Cortex of kidney (tissue), 1 donor: ENCODE measurements around the gene PIWIL4.

Experiments
- DNase-seq: peaks from one replicate; lab custom pipeline; 2025; lab: John Stamatoyannopoulos, UW

Gene PIWIL4

DNA sequence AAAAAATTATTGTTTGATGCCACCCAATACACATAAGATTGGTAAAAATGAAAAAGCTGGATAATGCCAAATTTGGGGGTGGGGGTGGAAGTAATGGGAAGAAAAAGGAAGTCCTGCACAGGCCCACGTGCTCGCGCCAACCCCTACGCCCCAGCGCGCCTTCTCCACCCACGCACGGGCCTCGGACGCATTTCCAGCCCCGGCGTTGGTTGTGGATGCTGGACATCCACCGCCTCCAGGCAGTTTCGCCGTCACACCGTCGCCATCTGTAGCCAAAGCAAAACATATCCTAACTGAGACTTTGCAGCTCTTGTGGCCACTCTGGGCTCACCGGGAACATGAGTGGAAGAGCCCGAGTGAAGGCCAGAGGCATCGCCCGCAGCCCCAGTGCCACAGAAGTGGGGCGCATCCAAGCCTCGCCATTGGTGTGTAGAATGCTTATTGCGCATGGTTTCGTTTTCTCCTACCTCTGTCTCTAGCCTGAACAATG is at the start of gene PIWIL4:
PIWIL4 (plus strand) TSS at position 188 of the 490 bp plus-strand sequence; CDS start at position 339, 151 bp downstream.
- no peak for DNase-seq

DNA sequence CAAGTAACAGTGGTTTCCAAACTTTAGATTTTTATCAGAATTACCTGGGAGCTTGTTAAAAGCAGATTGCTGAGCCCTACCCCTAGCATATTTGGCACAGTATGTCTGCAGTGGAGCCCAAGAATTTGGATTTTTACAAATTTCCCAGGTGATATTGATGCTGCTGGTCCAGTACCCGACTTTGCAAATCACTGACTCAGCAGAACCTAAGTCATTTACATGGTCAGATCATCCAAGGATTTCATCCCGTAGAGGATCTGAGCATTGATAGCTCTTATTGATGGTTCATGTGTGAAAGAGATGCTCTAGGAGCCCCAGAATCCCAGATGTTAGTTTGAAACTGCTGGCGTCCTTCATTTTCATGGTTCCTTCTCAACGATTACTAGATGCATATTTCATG is 48.9 kb upstream of the PIWIL4 start:
- no peak for DNase-seq

DNA sequence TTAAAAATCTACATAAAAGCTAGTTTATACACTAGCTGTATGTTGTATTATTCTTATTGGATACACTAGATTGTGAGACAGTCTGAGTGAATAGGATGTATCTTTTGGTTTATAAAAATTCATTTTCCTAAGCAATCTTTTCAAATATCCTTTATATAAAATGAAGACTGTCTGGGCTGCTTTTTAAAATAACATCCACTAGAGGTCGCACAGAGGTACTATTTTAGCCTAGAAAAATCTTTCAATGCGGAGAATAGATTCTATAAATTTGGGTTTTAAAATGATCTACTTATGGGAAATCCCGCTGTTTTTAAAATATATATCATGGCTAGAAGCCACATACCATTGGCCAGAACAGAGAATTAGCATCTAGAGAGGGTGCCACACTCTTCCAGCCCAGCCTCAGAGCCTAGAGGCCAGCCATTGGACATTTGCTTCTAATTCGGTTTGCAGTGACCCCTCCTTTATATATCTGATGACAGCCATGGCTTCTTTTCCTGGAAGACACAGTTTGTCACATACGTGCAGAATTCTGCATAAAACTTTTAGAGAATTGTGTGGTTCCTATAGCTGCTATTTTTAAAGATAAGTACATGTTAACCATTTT is 47.6 kb upstream of the PIWIL4 start:
- DNase-seq = no peak

DNA sequence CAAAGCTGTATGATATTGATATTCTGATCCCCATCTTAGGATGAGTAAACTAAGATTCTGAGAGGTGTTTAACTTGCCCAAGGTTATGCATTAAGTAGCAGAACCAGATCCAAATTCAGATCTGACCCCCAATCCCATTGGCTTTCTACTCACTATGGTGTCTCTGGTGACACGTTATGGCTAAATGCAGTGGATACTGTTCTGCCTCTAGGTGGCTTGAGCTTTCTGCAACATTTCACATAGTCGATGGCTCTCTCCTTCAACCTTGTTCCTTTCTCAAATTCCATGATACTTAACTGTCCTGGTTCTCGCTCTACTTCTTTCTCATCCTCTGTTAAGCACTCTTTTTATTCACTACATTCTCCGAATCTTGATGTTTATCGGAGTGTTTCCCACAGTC is 45.5 kb upstream of the PIWIL4 start:
- DNase-seq = no peak

DNA sequence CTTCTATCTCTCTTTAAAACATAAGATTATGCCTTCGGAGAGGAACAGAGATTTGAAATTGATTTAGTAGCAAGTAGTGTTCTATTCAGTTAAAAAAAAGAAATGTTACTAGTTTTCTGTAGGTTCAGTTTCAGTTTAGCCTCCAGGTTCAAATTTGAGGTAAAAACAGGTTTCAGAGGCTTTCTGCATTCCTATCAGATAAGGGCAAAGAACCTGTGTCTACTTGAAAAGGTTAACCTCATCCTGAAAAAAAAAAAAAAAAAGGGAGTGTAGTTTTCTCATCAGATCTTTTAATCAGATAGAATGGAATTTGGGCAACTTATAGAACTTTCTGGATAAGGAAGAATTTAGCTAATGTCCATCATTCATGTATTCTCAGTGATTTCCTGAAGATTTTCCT is 42.8 kb upstream of the PIWIL4 start:
- DNase-seq = no peak

DNA sequence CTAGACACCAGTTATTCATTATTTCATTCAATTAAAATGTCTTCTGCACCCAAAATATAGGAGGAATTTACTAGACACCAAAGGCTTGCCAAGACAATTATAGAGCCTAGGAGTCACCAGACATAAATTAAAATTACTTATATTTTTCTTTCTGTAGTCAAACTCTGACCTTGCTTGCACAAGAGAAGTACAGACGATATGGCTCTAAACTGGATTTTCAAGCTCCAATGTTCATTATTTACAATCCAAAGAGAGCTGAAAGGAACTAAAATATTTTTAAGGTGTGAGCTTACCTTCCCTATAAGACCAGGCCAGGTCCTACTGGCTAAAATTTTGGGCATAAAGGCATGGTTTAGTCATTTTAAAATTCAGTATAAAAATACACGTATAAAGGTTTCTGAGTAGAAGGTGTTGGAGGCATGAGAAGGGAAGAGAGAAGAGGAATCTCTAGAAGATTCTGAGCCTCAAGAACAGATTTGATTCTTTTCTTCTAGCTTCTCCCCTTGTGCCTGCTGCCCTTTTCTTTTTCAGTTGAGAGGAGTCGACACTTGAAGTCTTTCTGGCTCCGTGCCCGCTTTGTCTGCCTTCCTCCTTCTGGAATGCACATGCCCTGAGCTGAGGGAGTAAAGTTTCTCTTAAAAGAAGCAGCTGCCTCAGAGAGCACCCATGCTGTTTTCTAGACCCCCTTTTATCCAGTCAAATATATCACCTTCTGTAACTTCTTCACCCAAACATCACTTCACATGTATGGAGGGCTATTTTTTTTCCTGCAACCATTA is 41.4 kb upstream of the PIWIL4 start:
- DNase-seq = no peak

DNA sequence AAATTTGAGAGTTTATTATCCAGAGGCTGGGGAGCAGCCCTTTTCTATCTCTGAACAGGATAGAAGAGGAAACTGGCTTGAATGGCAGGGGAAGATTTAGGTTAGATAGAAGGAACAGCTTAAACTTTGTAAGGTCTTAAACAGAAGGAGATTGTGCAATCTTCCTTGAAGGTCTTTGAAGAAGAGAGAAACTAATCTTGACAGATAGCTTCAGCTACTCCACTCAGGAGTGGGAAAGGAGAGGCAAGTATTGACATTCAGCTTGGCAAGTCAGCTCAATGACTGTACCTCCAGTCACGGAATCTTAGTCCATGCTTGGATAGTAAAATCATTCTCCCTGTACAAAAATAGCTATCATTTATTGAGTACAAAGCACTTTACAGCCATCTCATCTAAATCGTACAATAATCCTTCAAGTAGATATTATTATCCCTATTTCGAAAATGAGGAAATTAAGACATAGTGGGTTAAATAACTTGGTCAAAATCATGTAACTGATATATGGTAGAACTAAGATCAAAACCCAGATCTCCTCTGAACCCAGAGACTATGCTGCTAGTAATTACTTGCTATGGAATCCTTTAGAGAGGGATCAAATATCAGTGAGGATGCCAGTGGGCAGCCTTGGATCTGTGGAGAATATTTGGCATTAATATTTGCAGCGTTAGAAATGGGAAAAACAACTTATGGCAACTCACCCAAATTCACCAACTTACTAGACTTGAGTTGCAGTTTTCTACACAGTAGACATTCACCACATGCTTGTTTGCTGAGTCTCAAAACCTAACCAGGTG is 40.3 kb upstream of the PIWIL4 start:
- no peak for DNase-seq

DNA sequence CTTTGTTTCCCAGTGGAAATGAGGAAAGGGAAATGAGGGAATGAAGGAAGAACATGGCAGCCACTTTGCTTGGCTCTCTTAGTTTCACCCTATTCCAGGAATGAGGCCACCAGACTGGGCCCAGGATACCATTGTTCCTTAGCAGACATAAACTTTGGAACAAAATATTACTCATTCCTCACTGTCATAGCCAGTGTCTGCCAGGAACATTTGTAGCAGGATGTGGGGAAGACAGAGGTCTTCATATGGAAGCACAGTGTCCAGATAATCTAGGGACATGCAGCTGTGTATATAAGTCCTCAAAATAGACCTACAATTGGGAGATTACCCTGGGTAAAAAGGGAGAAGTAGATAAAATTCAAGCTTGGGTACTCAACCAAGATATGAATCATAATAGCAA is 38.6 kb upstream of the PIWIL4 start:
- no peak for DNase-seq

DNA sequence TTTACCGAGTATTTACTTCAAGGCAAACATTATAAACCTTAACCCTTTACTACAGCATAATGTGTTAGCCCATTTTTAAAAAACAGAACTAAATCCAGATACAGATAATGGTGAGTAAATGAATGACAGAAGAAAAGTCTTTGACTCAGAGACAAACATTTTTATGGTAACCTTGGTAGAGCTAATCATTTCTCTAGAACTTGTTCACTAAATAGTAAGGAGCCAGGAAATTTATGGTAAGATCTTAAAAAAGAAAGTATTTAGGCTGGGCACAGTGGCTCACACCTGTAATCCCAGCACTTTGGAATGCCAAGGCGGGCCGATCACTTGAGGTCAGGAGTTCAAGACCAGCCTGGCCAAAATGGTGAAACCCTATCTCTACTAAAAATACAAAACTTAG is 35.0 kb upstream of the PIWIL4 start:
- DNase-seq = no peak

DNA sequence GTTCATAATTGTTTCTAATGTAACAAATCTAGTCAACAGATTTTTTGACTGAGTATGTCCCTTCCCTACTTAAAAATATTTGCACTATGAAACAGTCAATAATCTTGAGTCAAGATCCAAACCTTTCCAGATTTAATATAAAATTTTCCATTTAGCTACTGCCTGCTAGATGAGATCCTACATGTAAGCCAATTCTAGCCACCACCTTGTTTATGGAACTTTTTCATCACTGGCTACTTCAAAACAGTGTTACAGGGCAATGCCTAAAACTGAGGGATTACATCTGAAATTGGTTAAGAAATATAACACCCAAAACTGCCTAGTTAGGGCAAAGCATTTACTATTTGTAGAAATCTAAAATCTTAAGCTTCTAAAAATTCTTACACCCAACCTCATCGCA is 34.0 kb upstream of the PIWIL4 start:
- no peak for DNase-seq

DNA sequence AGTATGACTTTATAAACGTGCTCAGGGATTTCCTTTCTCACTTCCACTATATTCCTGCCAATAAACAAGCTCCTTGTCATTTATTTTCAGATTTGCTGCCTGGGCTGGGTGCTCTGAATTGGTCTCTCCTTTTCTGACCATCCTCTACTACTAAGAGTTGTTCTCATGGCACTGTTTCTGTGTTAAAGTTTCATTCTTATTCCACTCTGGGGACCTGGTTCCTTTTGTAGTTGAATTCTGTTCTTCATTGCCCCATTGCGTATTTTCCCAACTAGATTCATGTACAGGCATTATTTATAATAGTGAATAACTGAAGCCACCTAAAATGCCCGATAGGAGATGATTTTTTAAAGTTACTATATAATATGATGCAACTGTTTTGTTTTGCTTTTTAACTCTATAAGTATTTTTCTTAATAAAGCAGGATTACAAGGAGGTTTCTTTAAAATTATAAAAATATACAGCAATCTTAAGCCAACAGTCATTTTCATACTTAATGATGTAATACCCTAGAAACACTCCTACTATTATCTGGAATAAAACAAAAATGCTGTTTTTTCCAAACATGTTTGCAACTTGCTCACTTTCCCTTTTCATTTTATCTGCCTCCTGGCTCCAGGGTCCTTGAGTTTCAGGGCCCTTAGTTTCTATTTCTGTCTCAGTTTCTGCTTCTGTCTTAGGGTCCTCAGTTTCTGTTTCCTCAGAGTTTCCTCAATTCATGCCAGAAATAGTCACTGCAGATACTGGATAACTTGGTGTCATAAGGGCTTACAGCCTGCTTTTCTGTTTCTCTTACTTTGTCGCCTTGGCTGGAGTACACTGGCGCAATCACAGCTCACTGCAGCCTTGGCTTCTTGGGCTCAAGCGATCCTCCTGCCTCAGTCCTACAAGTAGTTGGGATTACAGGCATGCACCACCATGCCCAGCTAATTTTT is 33.2 kb upstream of the PIWIL4 start:
- no peak for DNase-seq

DNA sequence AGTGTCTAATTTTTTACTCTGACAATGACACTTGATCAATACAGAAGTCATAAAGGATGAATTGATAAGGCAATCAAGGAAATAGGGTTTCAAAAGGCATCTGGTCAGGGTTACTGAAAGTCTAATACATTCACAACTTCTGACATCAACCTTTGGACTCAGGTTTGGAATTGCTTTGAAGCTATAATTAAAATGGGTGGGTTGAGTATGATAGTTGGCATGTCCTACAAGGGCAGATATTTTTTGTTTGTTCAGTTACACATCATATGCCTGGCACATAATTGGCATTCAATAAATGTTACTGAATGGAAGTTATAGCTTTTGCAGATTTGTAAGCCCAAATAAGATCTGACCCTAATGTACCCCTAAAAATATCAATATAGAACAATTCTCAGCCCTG is 30.8 kb upstream of the PIWIL4 start:
- DNase-seq = no peak

DNA sequence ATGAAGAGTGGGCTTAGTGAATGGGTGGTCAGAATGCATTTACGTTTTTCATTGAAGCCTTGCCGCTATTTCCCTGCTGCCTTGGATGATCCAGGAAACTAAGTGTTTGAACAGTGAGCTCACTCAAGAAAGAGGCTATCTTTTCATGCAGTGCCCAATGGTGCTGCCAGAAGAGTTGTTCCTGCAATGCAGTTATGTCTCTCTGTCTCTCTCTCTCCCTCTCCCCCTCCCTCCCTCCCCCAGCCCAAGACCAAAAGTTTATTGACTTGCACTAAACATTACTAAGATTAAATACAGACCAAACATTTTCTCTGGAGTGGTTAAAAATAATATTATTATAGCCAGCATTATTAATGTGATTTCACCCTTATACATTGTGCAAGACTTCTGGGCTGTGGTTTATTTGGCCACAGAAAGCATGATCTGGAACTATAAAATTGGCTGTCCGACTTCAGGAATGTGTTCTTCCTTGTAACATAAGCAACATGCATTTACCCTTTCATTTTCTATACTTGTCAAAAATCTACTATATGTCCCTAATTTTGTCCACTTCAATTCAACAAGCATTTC is 30.1 kb upstream of the PIWIL4 start:
- DNase-seq = no peak

DNA sequence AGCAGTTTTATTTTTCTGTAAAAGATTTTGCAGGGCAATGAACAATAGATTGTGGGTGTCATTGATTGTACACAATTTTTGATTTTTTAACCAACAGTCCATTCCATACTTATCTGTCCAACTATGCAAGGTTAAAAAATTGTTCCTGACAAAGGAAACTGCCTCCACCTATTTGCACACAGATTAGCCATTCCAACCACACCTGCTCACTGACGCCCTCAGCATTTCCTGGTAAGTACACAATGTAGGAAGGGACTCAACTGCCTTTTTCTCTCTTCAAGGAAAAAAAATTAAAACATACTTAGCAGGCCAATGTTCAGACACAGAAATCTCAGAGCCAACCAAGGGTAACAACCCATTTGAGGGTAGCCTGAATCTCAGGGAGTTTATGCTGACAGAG is 27.7 kb upstream of the PIWIL4 start:
- no peak for DNase-seq

DNA sequence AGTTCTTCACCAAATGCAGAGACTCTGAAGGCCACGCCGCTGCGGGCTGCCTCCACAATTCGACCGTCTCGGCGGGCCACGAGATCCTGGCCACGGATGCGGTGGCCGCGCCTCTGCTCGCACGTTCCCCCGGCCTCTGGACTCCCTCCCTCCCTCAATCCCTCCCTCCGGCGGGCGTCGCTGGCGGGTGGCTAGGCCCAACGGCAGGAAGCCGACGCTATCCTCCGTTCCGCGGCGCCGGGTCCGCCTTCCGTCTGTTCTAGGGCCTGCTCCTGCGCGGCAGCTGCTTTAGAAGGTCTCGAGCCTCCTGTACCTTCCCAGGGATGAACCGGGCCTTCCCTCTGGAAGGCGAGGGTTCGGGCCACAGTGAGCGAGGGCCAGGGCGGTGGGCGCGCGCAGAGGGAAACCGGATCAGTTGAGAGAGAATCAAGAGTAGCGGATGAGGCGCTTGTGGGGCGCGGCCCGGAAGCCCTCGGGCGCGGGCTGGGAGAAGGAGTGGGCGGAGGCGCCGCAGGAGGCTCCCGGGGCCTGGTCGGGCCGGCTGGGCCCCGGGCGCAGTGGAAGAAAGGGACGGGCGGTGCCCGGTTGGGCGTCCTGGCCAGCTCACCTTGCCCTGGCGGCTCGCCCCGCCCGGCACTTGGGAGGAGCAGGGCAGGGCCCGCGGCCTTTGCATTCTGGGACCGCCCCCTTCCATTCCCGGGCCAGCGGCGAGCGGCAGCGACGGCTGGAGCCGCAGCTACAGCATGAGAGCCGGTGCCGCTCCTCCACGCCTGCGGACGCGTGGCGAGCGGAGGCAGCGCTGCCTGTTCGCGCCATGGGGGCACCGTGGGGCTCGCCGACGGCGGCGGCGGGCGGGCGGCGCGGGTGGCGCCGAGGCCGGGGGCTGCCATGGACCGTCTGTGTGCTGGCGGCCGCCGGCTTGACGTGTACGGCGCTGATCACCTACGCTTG is 23.2 kb upstream of the PIWIL4 start, which contains the start of gene FUT4:
FUT4 (plus strand) TSS at position 227 of the 951 bp plus-strand sequence; CDS start at position 440, 213 bp downstream.
- DNase-seq = no peak

DNA sequence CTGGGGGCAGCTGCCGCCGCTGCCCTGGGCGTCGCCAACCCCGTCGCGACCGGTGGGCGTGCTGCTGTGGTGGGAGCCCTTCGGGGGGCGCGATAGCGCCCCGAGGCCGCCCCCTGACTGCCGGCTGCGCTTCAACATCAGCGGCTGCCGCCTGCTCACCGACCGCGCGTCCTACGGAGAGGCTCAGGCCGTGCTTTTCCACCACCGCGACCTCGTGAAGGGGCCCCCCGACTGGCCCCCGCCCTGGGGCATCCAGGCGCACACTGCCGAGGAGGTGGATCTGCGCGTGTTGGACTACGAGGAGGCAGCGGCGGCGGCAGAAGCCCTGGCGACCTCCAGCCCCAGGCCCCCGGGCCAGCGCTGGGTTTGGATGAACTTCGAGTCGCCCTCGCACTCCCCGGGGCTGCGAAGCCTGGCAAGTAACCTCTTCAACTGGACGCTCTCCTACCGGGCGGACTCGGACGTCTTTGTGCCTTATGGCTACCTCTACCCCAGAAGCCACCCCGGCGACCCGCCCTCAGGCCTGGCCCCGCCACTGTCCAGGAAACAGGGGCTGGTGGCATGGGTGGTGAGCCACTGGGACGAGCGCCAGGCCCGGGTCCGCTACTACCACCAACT is 22.4 kb upstream of the PIWIL4 start:
- no peak for DNase-seq

DNA sequence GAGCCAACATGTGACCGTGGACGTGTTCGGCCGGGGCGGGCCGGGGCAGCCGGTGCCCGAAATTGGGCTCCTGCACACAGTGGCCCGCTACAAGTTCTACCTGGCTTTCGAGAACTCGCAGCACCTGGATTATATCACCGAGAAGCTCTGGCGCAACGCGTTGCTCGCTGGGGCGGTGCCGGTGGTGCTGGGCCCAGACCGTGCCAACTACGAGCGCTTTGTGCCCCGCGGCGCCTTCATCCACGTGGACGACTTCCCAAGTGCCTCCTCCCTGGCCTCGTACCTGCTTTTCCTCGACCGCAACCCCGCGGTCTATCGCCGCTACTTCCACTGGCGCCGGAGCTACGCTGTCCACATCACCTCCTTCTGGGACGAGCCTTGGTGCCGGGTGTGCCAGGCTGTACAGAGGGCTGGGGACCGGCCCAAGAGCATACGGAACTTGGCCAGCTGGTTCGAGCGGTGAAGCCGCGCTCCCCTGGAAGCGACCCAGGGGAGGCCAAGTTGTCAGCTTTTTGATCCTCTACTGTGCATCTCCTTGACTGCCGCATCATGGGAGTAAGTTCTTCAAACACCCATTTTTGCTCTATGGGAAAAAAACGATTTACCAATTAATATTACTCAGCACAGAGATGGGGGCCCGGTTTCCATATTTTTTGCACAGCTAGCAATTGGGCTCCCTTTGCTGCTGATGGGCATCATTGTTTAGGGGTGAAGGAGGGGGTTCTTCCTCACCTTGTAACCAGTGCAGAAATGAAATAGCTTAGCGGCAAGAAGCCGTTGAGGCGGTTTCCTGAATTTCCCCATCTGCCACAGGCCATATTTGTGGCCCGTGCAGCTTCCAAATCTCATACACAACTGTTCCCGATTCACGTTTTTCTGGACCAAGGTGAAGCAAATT is 21.7 kb upstream of the PIWIL4 start:
- DNase-seq = no peak

DNA sequence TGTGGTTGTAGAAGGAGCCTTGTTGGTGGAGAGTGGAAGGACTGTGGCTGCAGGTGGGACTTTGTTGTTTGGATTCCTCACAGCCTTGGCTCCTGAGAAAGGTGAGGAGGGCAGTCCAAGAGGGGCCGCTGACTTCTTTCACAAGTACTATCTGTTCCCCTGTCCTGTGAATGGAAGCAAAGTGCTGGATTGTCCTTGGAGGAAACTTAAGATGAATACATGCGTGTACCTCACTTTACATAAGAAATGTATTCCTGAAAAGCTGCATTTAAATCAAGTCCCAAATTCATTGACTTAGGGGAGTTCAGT is 21.1 kb upstream of the PIWIL4 start:
- DNase-seq = no peak

DNA sequence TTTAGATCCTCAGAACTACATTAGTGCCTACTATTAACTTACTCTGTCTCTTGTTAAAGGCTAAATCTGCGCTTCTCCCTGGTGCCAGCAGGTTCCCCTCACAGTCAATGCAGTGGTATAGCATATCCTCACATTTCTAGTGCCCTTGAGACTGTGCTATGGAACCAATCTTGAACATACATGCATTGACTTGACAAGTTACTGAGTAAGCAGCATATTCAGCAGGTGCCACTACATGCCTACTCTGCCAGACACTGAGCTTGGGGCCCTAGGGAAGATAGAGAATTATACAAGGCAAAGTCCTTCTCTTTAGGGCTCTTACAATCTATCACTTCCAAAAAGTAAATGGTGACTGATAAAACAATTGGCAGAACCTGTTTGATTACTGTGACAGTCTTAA is 20.3 kb upstream of the PIWIL4 start:
- DNase-seq = no peak
